Hepatocyte (in vitro differentiated cells): Measurements from ENCODE around the gene SP9. TPM values are rescaled to one million over a fixed set of nuclear protein-coding genes. Genes with fewer than 3 reads are reported as not detected.
"Not testable (repeated sequence)": the region's sequence is repeated elsewhere in the genome, so short reads cannot be mapped to it uniquely, and the experiment has no call there.

Experiments
- DNase-seq: peaks from one replicate; pipeline ENCODE4 v3.0.0-alpha.2; 2016; ENCODE audit warnings: low spot score
- H2AFZ ChIP-seq: fragments of 200-600 bp; sonication (generic); 2 replicates; pipeline ENCODE4 v1.6.0; 2016; ENCODE audit warnings: antibody characterized with exemption, mild to moderate bottlenecking
- H3K27ac ChIP-seq: fragments of 200-600 bp; sonication (generic); 2 replicates; pipeline ENCODE4 v1.5.1; 2016; ENCODE audit warnings: mild to moderate bottlenecking
- H3K27me3 ChIP-seq: fragments of 200-600 bp; sonication (generic); 2 replicates; pipeline ENCODE4 v1.6.1; 2016
- H3K36me3 ChIP-seq: fragments of 200-600 bp; sonication (generic); replicated peaks from 2 replicates; pipeline ENCODE4 v1.5.1; 2016; ENCODE audit warnings: low read depth; ENCODE audit not compliant: insufficient read depth
- H3K4me1 ChIP-seq: fragments of 200-600 bp; sonication (generic); 2 replicates; pipeline ENCODE4 v1.5.1; 2016; ENCODE audit warnings: mild to moderate bottlenecking, moderate library complexity; ENCODE audit not compliant: insufficient read depth
- H3K4me2 ChIP-seq: fragments of 200-600 bp; sonication (generic); 2 replicates; pipeline ENCODE4 v1.6.0; 2016
- H3K4me3 ChIP-seq: fragments of 200-600 bp; sonication (generic); 2 replicates; pipeline ENCODE4 v1.5.1; 2016; ENCODE audit warnings: mild to moderate bottlenecking
- H3K79me2 ChIP-seq: fragments of 200-600 bp; sonication (generic); 2 replicates; pipeline ENCODE4 v1.6.0; 2017; ENCODE audit warnings: mild to moderate bottlenecking
- H3K9me2 ChIP-seq: fragments of 200-600 bp; sonication (generic); replicated peaks from 2 replicates; pipeline ENCODE4 v1.6.0; 2017; ENCODE audit warnings: mild to moderate bottlenecking; ENCODE audit not compliant: insufficient read depth
- H3K9me3 ChIP-seq: fragments of 200-600 bp; sonication (generic); 2 replicates; pipeline ENCODE4 v1.5.1; 2016; ENCODE audit warnings: low read depth, mild to moderate bottlenecking
- H4K20me1 ChIP-seq: fragments of 200-600 bp; sonication (generic); 2 replicates; pipeline ENCODE4 v1.6.0; 2016; ENCODE audit warnings: mild to moderate bottlenecking; ENCODE audit not compliant: insufficient read depth, poor library complexity, severe bottlenecking
- CTCF ChIP-seq: fragments of 200-600 bp; sonication (generic); IDR thresholded peaks from 2 replicates; pipeline ENCODE4 v1.5.1; 2016; ENCODE audit warnings: antibody characterized with exemption, mild to moderate bottlenecking; ENCODE audit not compliant: poor library complexity
- EZH2 ChIP-seq: fragments of 200-600 bp; sonication (generic); IDR thresholded peaks from 2 replicates; pipeline ENCODE4 v1.6.1; 2016; ENCODE audit warnings: antibody characterized with exemption, mild to moderate bottlenecking, borderline replicate concordance
- EZH2phosphoT487 ChIP-seq: fragments of 200-600 bp; sonication (generic); IDR thresholded peaks from one replicate; pipeline ENCODE4 v1.6.1; 2018; ENCODE audit warnings: antibody characterized with exemption, mild to moderate bottlenecking, low read depth, moderate library complexity; ENCODE audit not compliant: unreplicated experiment, severe bottlenecking
- WGBS: methylation state at CpG from one replicate; pipeline ENCODE4 v1.1.6; 2016; ENCODE audit warnings: low lambda C conversion rate; ENCODE audit errors: missing lambda C conversion rate; 5-methylcytosine and 5-hydroxymethylcytosine counted together
- polyA plus RNA-seq: library from polyadenylated mRNA; unstranded; fragments of >200 nt; fragmentation: Nextera tagmentation; extraction: Ambion mirVana; gene quantifications from 2 replicates; pipeline ENCODE4 v1.2.1, GENCODE V29; 2016
- total RNA-seq: library from RNA; depleted of rRNA; stranded (reverse); fragments of >200 nt; gene quantifications from 2 replicates; pipeline ENCODE4 v1.2.3, GENCODE V29; 2014

Gene SP9
- total and polyA plus RNA-seq, 2 experiments from 2014 or later, result 0.29 TPM; not detected in 1

GRCh38 chr2:174353004-174353403, 18.2 kb downstream of the SP9 start:
- 100% methylated on average over 1 of the region's 1 CpG for WGBS

GRCh38 chr2:174356347-174356746, 21.6 kb downstream of the SP9 start:
- Histone ChIP-seq H3K27me3 (no peaks in the 10 kb centered on the region), H4K20me1 (no peaks in the 10 kb centered on the region), H3K4me1 (no peaks in the 10 kb centered on the region), H3K79me2 (no peaks in the 10 kb centered on the region), H3K4me2 (no peak overlapping the region), H3K27ac (no peak overlapping the region), H3K36me3 (no peaks in the 10 kb centered on the region), H3K4me3 (no peak overlapping the region), H3K9me2 (no peaks in the 10 kb centered on the region), H3K9me3 (peaks cover 6% of the 10 kb centered on the region), H2AFZ (no peak overlapping the region)
- no peak for TF ChIP-seq EZH2
- no peak for TF ChIP-seq CTCF
- no peak for TF ChIP-seq EZH2phosphoT487
- 94% methylated on average over 2 of the region's 2 CpGs for WGBS
- DNase-seq, result no peak

More at GRCh38 chr2:174353004-174353403, 18.2 kb downstream of the SP9 start:
- H3K36me3 ChIP-seq, result no peaks in the 10 kb centered on the region
- TF ChIP-seq EZH2phosphoT487, result no peak
- no peak for TF ChIP-seq CTCF
- no peak for TF ChIP-seq EZH2
- H3K27me3 ChIP-seq, result no peaks in the 10 kb centered on the region
- H3K4me1 ChIP-seq, result no peaks in the 10 kb centered on the region
- no peaks in the 10 kb centered on the region for H3K9me2 ChIP-seq
- H4K20me1 ChIP-seq, result no peaks in the 10 kb centered on the region
- DNase-seq, result no peak
- no peaks in the 10 kb centered on the region for H3K9me3 ChIP-seq
- H2AFZ ChIP-seq, result no peak overlapping the region
- H3K27ac ChIP-seq, result no peak overlapping the region
- H3K4me2 ChIP-seq, result no peak overlapping the region
- H3K79me2 ChIP-seq, result no peaks in the 10 kb centered on the region
- no peak overlapping the region for H3K4me3 ChIP-seq

GRCh38 chr2:174359663-174360062, 24.9 kb downstream of the SP9 start:
- H4K20me1 ChIP-seq, H2AFZ ChIP-seq, H3K27ac ChIP-seq, H3K4me2 ChIP-seq, H3K79me2 ChIP-seq, H3K9me2 ChIP-seq, H3K36me3 ChIP-seq, H3K27me3 ChIP-seq, H3K9me3 ChIP-seq, H3K4me3 ChIP-seq, H3K4me1 ChIP-seq, DNase-seq: not testable (repeated sequence)
- WGBS, result 95% methylated on average over 4 of the region's 4 CpGs

- H3K4me1 ChIP-seq, result no peaks in the 10 kb centered on the region
- no peak overlapping the region for H2AFZ ChIP-seq
- no peaks in the 10 kb centered on the region for H4K20me1 ChIP-seq
- no peaks in the 10 kb centered on the region for H3K36me3 ChIP-seq
- H3K9me2 ChIP-seq, result no peaks in the 10 kb centered on the region
- peaks cover 6% of the 10 kb centered on the region for H3K9me3 ChIP-seq
- H3K27me3 ChIP-seq, result no peaks in the 10 kb centered on the region
- H3K79me2 ChIP-seq, result no peaks in the 10 kb centered on the region
- H3K4me2 ChIP-seq, result no peak overlapping the region
- DNase-seq, result no peak
- no peak overlapping the region for H3K4me3 ChIP-seq
- no peak overlapping the region for H3K27ac ChIP-seq
- TF ChIP-seq EZH2phosphoT487, result no peak
- TF ChIP-seq EZH2, result no peak
- no peak for TF ChIP-seq CTCF
- WGBS, result 83% methylated on average over 1 of the region's 1 CpG
Observed at GRCh38 chr2:174362949-174363348, 28.2 kb downstream of the SP9 start.

- H3K4me2 ChIP-seq, H3K36me3 ChIP-seq, H3K4me1 ChIP-seq, H3K9me2 ChIP-seq, H3K79me2 ChIP-seq, DNase-seq, H3K27ac ChIP-seq, H3K27me3 ChIP-seq, H4K20me1 ChIP-seq, H2AFZ ChIP-seq, H3K9me3 ChIP-seq, H3K4me3 ChIP-seq: not testable (repeated sequence)
- 95% methylated on average over 6 of the region's 6 CpGs for WGBS
Observed at GRCh38 chr2:174363492-174364225, 28.9 kb downstream of the SP9 start.
